GM12878 (cell line): ENCODE measurements around the gene RAB13. TPM values are rescaled to one million over a fixed set of nuclear protein-coding genes. Genes with fewer than 3 reads are reported as not detected.

Experiments
- ATAC-seq: fragments of 200-7000 bp; cut with Tn5 transposase; 3 replicates; pipeline ENCODE4 v1.9.1; 2020; ENCODE audit warnings: mild to moderate bottlenecking, moderate library complexity
- BruUV-seq: library from RNA; stranded (reverse); fragments of 400-500 nt; replicated peaks from 2 replicates; lab custom pipeline; 2021; lab: Mats Ljungman, UMichigan
- CTCF ChIA-PET: fragments of 300-600 bp; sonication (Branson Sonifier 250); formaldehyde crosslinking; extraction: SDS; loops from one replicate; lab custom pipeline; 2021; ENCODE audit warnings: inconsistent platforms; lab: Yijun Ruan, JAX
- POLR2A ChIA-PET: fragments of 350-600 bp; formaldehyde crosslinking; extraction: SDS; loops from one replicate; lab custom pipeline; 2021; ENCODE audit warnings: inconsistent platforms; lab: Charles Lee
- RAD21 ChIA-PET: fragments of 300-600 bp; sonication (Branson Sonifier 250); formaldehyde crosslinking; loops from one replicate; lab custom pipeline; 2023; ENCODE audit warnings: antibody characterized with exemption; ENCODE audit not compliant: unreplicated experiment; lab: Charles Lee
- SMC1A ChIA-PET: fragments of 300-600 bp; sonication (Branson Sonifier 250); formaldehyde crosslinking; loops from one replicate; lab custom pipeline; 2023; ENCODE audit not compliant: unreplicated experiment, uncharacterized antibody; lab: Charles Lee
- DNase-seq: peaks from one replicate; pipeline ENCODE4 v3.0.0-alpha.2; 2011; ENCODE audit warnings: low read depth, low spot score
- FAIRE-seq: peaks from 3 replicates; lab custom pipeline; 2011; peaks lifted over from hg19 to GRCh38; lab: Jason Lieb, UNC
- H2AFZ ChIP-seq: 2 replicates; pipeline ENCODE4 v1.6.0; 2011; ENCODE audit warnings: low read depth, low read length, control low read depth; ENCODE audit not compliant: control insufficient read depth
- H3K27ac ChIP-seq: 2 replicates; pipeline ENCODE4 v1.5.1; 2011; ENCODE audit warnings: control low read depth; ENCODE audit not compliant: control insufficient read depth, insufficient read depth
- H3K27me3 ChIP-seq, 2 experiments: replicated peaks in 1 of 2; 2 replicates each; pipeline versions ENCODE4 v1.6.0 to v1.6.1; 2011; ENCODE audit warnings: low read length in 1 of 2; ENCODE audit not compliant: control insufficient read depth in 2 of 2, insufficient read depth in 2 of 2
- H3K36me3 ChIP-seq, 2 experiments: 2 replicates each; pipeline ENCODE4 v1.5.1; 2011; ENCODE audit warnings: low read length in 1 of 2; ENCODE audit not compliant: control insufficient read depth in 2 of 2, insufficient read depth in 2 of 2
- H3K4me1 ChIP-seq: 2 replicates; pipeline ENCODE4 v1.6.1; 2011; ENCODE audit warnings: mild to moderate bottlenecking, low read length, moderate library complexity, mixed read lengths; ENCODE audit not compliant: control insufficient read depth, insufficient read depth
- H3K4me2 ChIP-seq: 2 replicates; pipeline ENCODE4 v1.6.0; 2011; ENCODE audit warnings: control low read depth; ENCODE audit not compliant: control insufficient read depth, insufficient read depth
- H3K4me3 ChIP-seq: fragments of 200-600 bp; sonication (generic); 2 replicates; pipeline ENCODE4 v1.5.1; 2016
- H3K79me2 ChIP-seq: 2 replicates; pipeline ENCODE4 v1.6.0; 2011; ENCODE audit warnings: low read length; ENCODE audit not compliant: control insufficient read depth, insufficient read depth
- H3K9ac ChIP-seq: 2 replicates; pipeline ENCODE4 v1.8.0; 2011; ENCODE audit warnings: low read length, control low read depth, mixed read lengths; ENCODE audit not compliant: control insufficient read depth, insufficient read depth
- H3K9me3 ChIP-seq: replicated peaks from 3 replicates; pipeline ENCODE4 v1.5.1; 2011; ENCODE audit warnings: mild to moderate bottlenecking, low read length; ENCODE audit not compliant: control insufficient read depth, insufficient read depth
- H4K20me1 ChIP-seq: 2 replicates; pipeline ENCODE4 v1.6.0; 2011; ENCODE audit not compliant: control insufficient read depth, insufficient read depth
- ATF7 ChIP-seq: fragments of 450-650 bp; IDR thresholded peaks from 2 replicates; pipeline ENCODE4 v1.6.1; 2016; ENCODE audit warnings: low read depth, mild to moderate bottlenecking
- CHD1 ChIP-seq: IDR thresholded peaks from 2 replicates; pipeline ENCODE4 v1.6.1; 2012; ENCODE audit warnings: low read depth, low read length, improper control_type of control experiment
- NFYB ChIP-seq: IDR thresholded peaks from 2 replicates; pipeline ENCODE4 v1.6.1; 2011; ENCODE audit warnings: low read depth, mild to moderate bottlenecking, low read length, improper control_type of control experiment, moderate library complexity; ENCODE audit not compliant: insufficient read depth
- POU2F2 ChIP-seq: IDR thresholded peaks from 3 replicates; pipeline ENCODE4 v1.6.1; 2011; ENCODE audit warnings: low read depth, mild to moderate bottlenecking, low read length, borderline replicate concordance
- REST ChIP-seq: IDR thresholded peaks from 2 replicates; pipeline ENCODE4 v1.6.1; 2012; ENCODE audit warnings: mild to moderate bottlenecking, low read depth, low read length
- SMAD5 ChIP-seq: IDR thresholded peaks from 2 replicates; pipeline ENCODE4 v1.6.1; 2016; ENCODE audit warnings: antibody characterized with exemption, low read depth
- YBX1 ChIP-seq: fragments of 450-650 bp; IDR thresholded peaks from 2 replicates; pipeline ENCODE4 v1.6.1; 2016; ENCODE audit warnings: antibody characterized with exemption
- WGBS: methylation state at CpG from one replicate; pipeline ENCODE4 v1.1.6; 2016; ENCODE audit warnings: low lambda C conversion rate; ENCODE audit not compliant: insufficient replicate concordance, insufficient coverage; ENCODE audit errors: missing lambda C conversion rate; 5-methylcytosine and 5-hydroxymethylcytosine counted together
- in situ Hi-C: fragments of 300-500 bp; cut with MboI; formaldehyde crosslinking; loops from 9 replicates; pipeline ENCODE4 v1.14.3; 2018; ENCODE audit warnings: mixed read lengths
- intact Hi-C: fragments of 100-400 bp; cut with micrococcal nuclease; formaldehyde crosslinking; loops from one replicate; pipeline ENCODE4 v1.14.2; 2022; ENCODE audit not compliant: unreplicated experiment
- polyA plus RNA-seq, 11 experiments: library from polyadenylated mRNA; depleted of rRNA in 4 of 11; unstranded in 6 of 11; stranded (reverse) in 5 of 11; fragments of >200 nt; fragmentation: Nextera tagmentation in 4 of 11; fragmentation: Illumina TruSeq in 1 of 11; extraction: Ambion mirVana in 4 of 11; extraction: Trizol in 1 of 11; gene quantifications; 1 replicate in 1 of 11; 2 replicates in 10 of 11; pipeline versions ENCODE4 v1.2.1 to v1.2.3, GENCODE V29; 2011 to 2016; ENCODE audit warnings: inconsistent platforms in 2 of 11, missing spikeins in 2 of 11, low read depth in 1 of 11
- total RNA-seq, 4 experiments: library from RNA; depleted of rRNA in 3 of 4; stranded (reverse); fragments of >200 nt in 3 of 4; fragmentation: Illumina TruSeq in 1 of 4; extraction: Trizol in 1 of 4; gene quantifications; 2 replicates each; pipeline versions ENCODE4 v1.2.1 to v1.2.3, GENCODE V29; 2013 to 2021
- TF ChIP-seq, protein P1 (sequence below): IDR thresholded peaks from 2 replicates; pipeline ENCODE4 v1.6.1; 2011; ENCODE audit warnings: mild to moderate bottlenecking, low read depth, low read length, moderate library complexity; ENCODE audit not compliant: insufficient replicate concordance
- TF ChIP-seq, protein P2 (sequence below), 3 experiments: IDR thresholded peaks in 2 of 3; conservative IDR thresholded peaks in 1 of 3; 2 replicates each; pipeline ENCODE4 v1.5.1; 2011; ENCODE audit warnings: low read depth in 3 of 3, low read length in 3 of 3, mild to moderate bottlenecking in 3 of 3, control low read depth in 2 of 3, moderate library complexity in 2 of 3, inconsistent platforms in 1 of 3, mixed read lengths in 1 of 3; ENCODE audit not compliant: control insufficient read depth in 2 of 3, insufficient read depth in 1 of 3; ENCODE audit errors: extremely low read depth in 1 of 3

Gene RAB13
- total and polyA plus RNA-seq, 10 of the 15 experiments (the other 5 are each of a cell fraction or from before 2014, with no cell fraction given): 0.75 to 30.7 (median 15.9) TPM

DNA sequence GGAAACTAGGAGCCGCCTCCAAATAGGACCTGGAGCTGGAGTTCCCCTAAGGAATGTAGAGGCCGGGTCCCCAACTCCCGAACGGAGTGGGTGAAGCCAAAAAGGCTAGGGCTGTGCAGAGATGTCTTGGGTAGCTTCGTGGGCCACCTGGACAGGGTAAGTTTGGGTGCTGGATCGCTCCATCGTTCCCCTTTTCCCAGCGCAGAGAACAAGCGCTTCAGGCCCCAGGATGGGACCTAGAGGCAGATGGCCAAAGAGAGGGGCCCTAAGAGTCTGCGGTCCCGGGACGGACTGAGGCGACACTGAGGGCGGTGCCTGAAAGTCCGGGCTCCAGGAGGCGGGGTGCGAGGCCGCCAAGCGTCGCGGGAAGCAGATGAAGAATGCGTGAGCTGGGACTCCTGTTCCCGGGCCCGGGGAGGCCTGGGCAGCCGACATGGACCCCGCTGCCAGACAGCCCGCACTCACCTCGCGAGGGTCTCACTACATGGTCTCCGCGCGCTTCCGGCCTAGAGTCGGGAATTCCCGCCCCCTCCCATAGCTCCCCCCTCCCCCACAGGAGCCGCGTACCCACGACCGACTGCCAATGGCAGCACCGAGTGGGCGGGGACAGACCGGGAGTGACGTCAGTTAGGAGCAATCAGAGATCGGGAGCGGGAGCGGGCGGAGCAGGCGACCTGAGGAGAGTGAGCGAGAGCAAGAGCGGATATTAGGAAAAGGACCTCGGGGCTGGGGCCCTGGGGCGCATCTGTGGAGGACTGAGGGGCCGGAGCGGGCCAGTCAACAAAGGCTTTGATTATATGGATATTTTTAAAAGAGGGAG, 22.9 kb downstream of the RAB13 start, which contains the start of gene SLC39A1:
Gene SLC39A1 (minus strand): TSS at position 508 of the 820 bp plus-strand sequence. CDS start 822 bp downstream, outside the sequence.
- ChIA-PET RAD21 (interaction anchor here (0.6 to 6.4 kb wide), 10 partner anchors 12 to 166 kb away, joined by 3 to 42 read pairs (median 8); partner anchors contain the start of genes DENND4B, GATAD2B, JTB and RAB13), SMC1A (interaction anchor here (1.1 to 7.7 kb wide), 9 partner anchors 9 to 167 kb away, joined by 3 to 82 read pairs (median 5); partner anchors contain the start of genes DENND4B, GATAD2B, JTB and RAB13), POLR2A (interaction anchor here (0.5 to 10.0 kb wide), 21 partner anchors 9 to 392 kb away, joined by 3 to 132 read pairs (median 4); partner anchors contain the start of genes DENND4B, GATAD2B, INTS3 and JTB), CTCF (interaction anchor here (0.5 to 7.1 kb wide), 16 partner anchors 9 to 308 kb away, joined by 3 to 64 read pairs (median 3); partner anchors contain the start of genes DENND4B, GATAD2B, JTB and RAB13)
- H3K4me2 ChIP-seq: peak within 1 kb of the TSS; percentile 98
- H3K4me3 ChIP-seq: peak within 1 kb of the TSS; percentile 88
- no peaks in the 10 kb centered on the region for H3K9me3 ChIP-seq
- H3K27me3 ChIP-seq: no peaks in the 10 kb centered on the region
- peak; percentile 65 for ATAC-seq
- peaks cover 9 to 15% of the 10 kb centered on the region in 2 experiments for H3K36me3 ChIP-seq
- H3K27ac ChIP-seq: peak within 1 kb of the TSS; percentile 93
- H2AFZ ChIP-seq: peak within 1 kb of the TSS; percentile 75
- peaks cover 13% of the 10 kb centered on the region for H3K4me1 ChIP-seq
- H3K9ac ChIP-seq: peak within 1 kb of the TSS; percentile 98
- peak; percentile 84 for FAIRE-seq
- peaks cover 56% of the 10 kb centered on the region for H3K79me2 ChIP-seq
- under 1% methylated on average over 54 of the region's 54 CpGs for WGBS
- TSS peak; percentile 57 for BruUV-seq
- in situ Hi-C loops: no loop called here
- peak; percentile 91 for DNase-seq
- intact Hi-C loops: no loop called here
- no peaks in the 10 kb centered on the region; the same call in 1 of the 2 replicates for H4K20me1 ChIP-seq
- TF ChIP-seq SMAD5 (no peak; the same call in 1 of the 2 replicates), REST (no peak), YBX1 (no peak), CHD1 (no peak), POU2F2 (no peak), ATF7 (peak; percentile 96), NFYB (peak; percentile 90)
- TF ChIP-seq, protein P1, sequence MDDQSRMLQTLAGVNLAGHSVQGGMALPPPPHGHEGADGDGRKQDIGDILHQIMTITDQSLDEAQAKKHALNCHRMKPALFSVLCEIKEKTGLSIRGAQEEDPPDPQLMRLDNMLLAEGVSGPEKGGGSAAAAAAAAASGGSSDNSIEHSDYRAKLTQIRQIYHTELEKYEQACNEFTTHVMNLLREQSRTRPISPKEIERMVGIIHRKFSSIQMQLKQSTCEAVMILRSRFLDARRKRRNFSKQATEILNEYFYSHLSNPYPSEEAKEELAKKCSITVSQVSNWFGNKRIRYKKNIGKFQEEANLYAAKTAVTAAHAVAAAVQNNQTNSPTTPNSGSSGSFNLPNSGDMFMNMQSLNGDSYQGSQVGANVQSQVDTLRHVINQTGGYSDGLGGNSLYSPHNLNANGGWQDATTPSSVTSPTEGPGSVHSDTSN: peak; percentile 96
- TF ChIP-seq, protein P2, sequence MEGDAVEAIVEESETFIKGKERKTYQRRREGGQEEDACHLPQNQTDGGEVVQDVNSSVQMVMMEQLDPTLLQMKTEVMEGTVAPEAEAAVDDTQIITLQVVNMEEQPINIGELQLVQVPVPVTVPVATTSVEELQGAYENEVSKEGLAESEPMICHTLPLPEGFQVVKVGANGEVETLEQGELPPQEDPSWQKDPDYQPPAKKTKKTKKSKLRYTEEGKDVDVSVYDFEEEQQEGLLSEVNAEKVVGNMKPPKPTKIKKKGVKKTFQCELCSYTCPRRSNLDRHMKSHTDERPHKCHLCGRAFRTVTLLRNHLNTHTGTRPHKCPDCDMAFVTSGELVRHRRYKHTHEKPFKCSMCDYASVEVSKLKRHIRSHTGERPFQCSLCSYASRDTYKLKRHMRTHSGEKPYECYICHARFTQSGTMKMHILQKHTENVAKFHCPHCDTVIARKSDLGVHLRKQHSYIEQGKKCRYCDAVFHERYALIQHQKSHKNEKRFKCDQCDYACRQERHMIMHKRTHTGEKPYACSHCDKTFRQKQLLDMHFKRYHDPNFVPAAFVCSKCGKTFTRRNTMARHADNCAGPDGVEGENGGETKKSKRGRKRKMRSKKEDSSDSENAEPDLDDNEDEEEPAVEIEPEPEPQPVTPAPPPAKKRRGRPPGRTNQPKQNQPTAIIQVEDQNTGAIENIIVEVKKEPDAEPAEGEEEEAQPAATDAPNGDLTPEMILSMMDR (IDR thresholded peaks at IDR 0.05 in 2 of 3, conservative IDR thresholded peaks at IDR 0.05 in 1 of 3; ENCODE audit: control insufficient read depth in 2 of 3, extremely low read depth in 1 of 3, insufficient read depth in 1 of 3, low read depth in 3 of 3, low read length in 3 of 3): no peak
